Effector memory CD4-positive, alpha-beta T cell (primary cell): ENCODE data around the gene ZMIZ1.

Experiments
- DNase-seq, 3 donors: peaks; one replicate each; pipeline ENCODE4 v3.0.0-alpha.2; 2020
- H3K27ac ChIP-seq: 2 replicates; pipeline ENCODE4 v1.7.0; 2013; ENCODE audit warnings: mild to moderate bottlenecking, low read length, moderate library complexity; ENCODE audit not compliant: insufficient read depth, poor library complexity, severe bottlenecking
- H3K27me3 ChIP-seq: replicated peaks from 2 replicates; pipeline ENCODE4 v1.7.0; 2013; ENCODE audit warnings: mild to moderate bottlenecking, low read length; ENCODE audit not compliant: insufficient read depth, control insufficient read depth, poor library complexity, severe bottlenecking
- H3K36me3 ChIP-seq: 2 replicates; pipeline ENCODE4 v1.7.0; 2013; ENCODE audit warnings: mild to moderate bottlenecking, low read length, moderate library complexity; ENCODE audit not compliant: control insufficient read depth, insufficient read depth
- H3K4me1 ChIP-seq: 2 replicates; pipeline ENCODE4 v1.7.0; 2013; ENCODE audit warnings: low read length, mild to moderate bottlenecking; ENCODE audit not compliant: control insufficient read depth, insufficient read depth, poor library complexity, severe bottlenecking
- H3K4me3 ChIP-seq: 2 replicates; pipeline ENCODE4 v1.7.0; 2013; ENCODE audit warnings: low read length, low read depth, mild to moderate bottlenecking; ENCODE audit not compliant: insufficient read depth, poor library complexity, severe bottlenecking
- H3K9me3 ChIP-seq: 2 replicates; pipeline ENCODE4 v1.7.0; 2013; ENCODE audit warnings: mild to moderate bottlenecking, low read length, moderate library complexity; ENCODE audit not compliant: control insufficient read depth

Gene ZMIZ1

GRCh38 chr10:79170226-79170752, 101.5 kb downstream of the ZMIZ1 start:
- no peak for DNase-seq
- no peaks in the 10 kb centered on the region for H3K27me3 ChIP-seq
- peaks cover 4% of the 10 kb centered on the region for H3K36me3 ChIP-seq
- no peaks in the 10 kb centered on the region for H3K9me3 ChIP-seq
- no peak overlapping the region for H3K4me3 ChIP-seq
- no peaks in the 10 kb centered on the region for H3K4me1 ChIP-seq
- no peak overlapping the region for H3K27ac ChIP-seq

- Histone ChIP-seq H3K4me3 (no peak overlapping the region), H3K9me3 (no peaks in the 10 kb centered on the region), H3K27me3 (no peaks in the 10 kb centered on the region), H3K36me3 (peaks cover 4% of the 10 kb centered on the region), H3K27ac (no peak overlapping the region), H3K4me1 (no peaks in the 10 kb centered on the region)
- DNase-seq, result no peak
Observed at GRCh38 chr10:79170993-79171392, 102.2 kb downstream of the ZMIZ1 start.

GRCh38 chr10:79171504-79171903, 102.7 kb downstream of the ZMIZ1 start:
- no peak overlapping the region for H3K27ac ChIP-seq
- no peak for DNase-seq
- no peaks in the 10 kb centered on the region for H3K4me1 ChIP-seq
- H3K27me3 ChIP-seq, result no peaks in the 10 kb centered on the region
- H3K4me3 ChIP-seq, result no peak overlapping the region
- H3K9me3 ChIP-seq, result no peaks in the 10 kb centered on the region
- H3K36me3 ChIP-seq, result peaks cover 4% of the 10 kb centered on the region

GRCh38 chr10:79172881-79173280, 104.1 kb downstream of the ZMIZ1 start:
- Histone ChIP-seq H3K4me1 (no peaks in the 10 kb centered on the region), H3K36me3 (peaks cover 4% of the 10 kb centered on the region)
- DNase-seq, result no peak

GRCh38 chr10:79173582-79174262, 105.0 kb downstream of the ZMIZ1 start:
- peaks cover 4% of the 10 kb centered on the region for H3K36me3 ChIP-seq
- no peaks in the 10 kb centered on the region for H3K27me3 ChIP-seq
- no peak overlapping the region for H3K27ac ChIP-seq
- no peak for DNase-seq
- H3K4me1 ChIP-seq, result no peaks in the 10 kb centered on the region
- H3K4me3 ChIP-seq, result no peak overlapping the region
- no peaks in the 10 kb centered on the region for H3K9me3 ChIP-seq

More at GRCh38 chr10:79172881-79173280, 104.1 kb downstream of the ZMIZ1 start:
- no peak overlapping the region for H3K27ac ChIP-seq
- no peaks in the 10 kb centered on the region for H3K9me3 ChIP-seq
- H3K4me3 ChIP-seq, result no peak overlapping the region
- H3K27me3 ChIP-seq, result no peaks in the 10 kb centered on the region

- H3K4me1 ChIP-seq, result no peaks in the 10 kb centered on the region
- H3K4me3 ChIP-seq, result no peak overlapping the region
- no peaks in the 10 kb centered on the region for H3K9me3 ChIP-seq
- H3K27ac ChIP-seq, result no peak overlapping the region
- no peaks in the 10 kb centered on the region for H3K27me3 ChIP-seq
- no peak for DNase-seq
- no peaks in the 10 kb centered on the region for H3K36me3 ChIP-seq
Observed at GRCh38 chr10:79176052-79176501, 107.3 kb downstream of the ZMIZ1 start.

GRCh38 chr10:79176949-79177602, 108.3 kb downstream of the ZMIZ1 start:
- Histone ChIP-seq H3K27ac (no peak overlapping the region), H3K4me1 (no peaks in the 10 kb centered on the region)
- no peak for DNase-seq

GRCh38 chr10:79178070-79178576, 109.4 kb downstream of the ZMIZ1 start:
- DNase-seq, result no peak
- Histone ChIP-seq H3K4me3 (no peak overlapping the region), H3K9me3 (no peaks in the 10 kb centered on the region), H3K27me3 (no peaks in the 10 kb centered on the region), H3K36me3 (no peaks in the 10 kb centered on the region), H3K4me1 (no peaks in the 10 kb centered on the region), H3K27ac (no peak overlapping the region)

More at GRCh38 chr10:79176949-79177602, 108.3 kb downstream of the ZMIZ1 start:
- H3K27me3 ChIP-seq, result no peaks in the 10 kb centered on the region
- no peaks in the 10 kb centered on the region for H3K9me3 ChIP-seq
- H3K4me3 ChIP-seq, result no peak overlapping the region
- no peaks in the 10 kb centered on the region for H3K36me3 ChIP-seq

GRCh38 chr10:79178614-79179163, 109.9 kb downstream of the ZMIZ1 start:
- Histone ChIP-seq H3K9me3 (no peaks in the 10 kb centered on the region), H3K36me3 (no peaks in the 10 kb centered on the region), H3K4me3 (no peak overlapping the region), H3K27ac (no peak overlapping the region), H3K4me1 (no peaks in the 10 kb centered on the region), H3K27me3 (no peaks in the 10 kb centered on the region)
- no peak for DNase-seq
